GM21786 (cell line): ENCODE results near the gene EZR.
"Not testable (repeated sequence)": the region's sequence is repeated elsewhere in the genome, so short reads cannot be mapped to it uniquely, and the experiment has no call there.

Experiments
- ATAC-seq: cut with Tn5 transposase; IDR thresholded peaks from one replicate; pipeline ENCODE4 v1.9.1; 2021; ENCODE audit not compliant: unreplicated experiment

EZR gene

DNA sequence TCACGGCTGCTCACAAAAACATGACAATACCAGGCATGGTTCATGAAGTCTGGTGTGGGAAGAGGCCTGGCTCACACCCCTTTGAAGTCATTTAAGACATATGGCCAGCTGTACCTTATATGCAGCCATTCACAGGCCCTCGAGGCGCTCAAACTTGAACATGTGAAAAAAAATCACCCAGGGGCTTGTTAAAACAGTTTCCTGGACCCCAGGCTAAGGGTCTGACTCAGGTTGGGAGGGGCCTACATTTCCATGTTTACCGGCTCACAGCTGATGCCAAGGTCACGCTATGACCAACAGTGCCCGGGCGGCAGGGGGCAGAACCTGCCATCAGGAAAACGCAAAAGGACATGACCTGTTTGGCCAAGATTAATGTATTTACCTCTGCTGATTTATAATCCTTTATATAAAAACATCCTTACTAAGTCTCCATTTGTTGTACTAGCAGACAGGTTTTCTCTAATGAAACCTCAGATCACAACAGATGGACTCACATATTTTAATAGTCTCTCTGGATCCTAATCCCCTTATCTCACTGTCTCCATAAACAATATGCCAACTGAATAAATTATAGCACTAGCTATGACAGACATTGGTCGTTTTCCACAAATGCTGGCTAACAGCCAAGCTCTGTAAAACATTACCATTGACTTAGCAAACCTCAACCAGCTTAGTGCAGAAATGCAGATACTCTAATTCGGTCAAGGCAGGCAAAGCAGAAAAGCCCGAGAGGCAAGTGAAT, 19.9 kb downstream of the EZR start:
- no peak for ATAC-seq

DNA sequence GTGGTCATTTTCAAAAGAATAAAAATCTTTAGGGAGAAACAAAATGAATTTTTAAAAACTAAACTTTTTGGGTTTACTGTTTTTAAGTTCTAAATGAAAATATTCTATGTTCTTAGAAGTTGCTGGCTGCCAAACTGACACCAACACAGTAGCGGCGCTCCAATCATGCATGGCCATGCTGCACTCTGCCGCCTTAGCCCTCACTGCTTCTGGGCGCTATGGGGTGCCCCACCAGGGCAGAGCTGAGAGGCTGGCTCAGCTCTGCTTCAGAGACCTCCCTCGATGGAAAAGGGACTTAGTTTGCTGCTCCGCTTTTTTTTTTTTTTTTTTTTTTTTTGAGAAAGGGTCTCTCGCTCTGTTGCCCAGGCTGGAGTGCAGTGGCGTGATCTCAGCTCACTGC, 20.9 kb downstream of the EZR start:
- ATAC-seq, result no peak

DNA sequence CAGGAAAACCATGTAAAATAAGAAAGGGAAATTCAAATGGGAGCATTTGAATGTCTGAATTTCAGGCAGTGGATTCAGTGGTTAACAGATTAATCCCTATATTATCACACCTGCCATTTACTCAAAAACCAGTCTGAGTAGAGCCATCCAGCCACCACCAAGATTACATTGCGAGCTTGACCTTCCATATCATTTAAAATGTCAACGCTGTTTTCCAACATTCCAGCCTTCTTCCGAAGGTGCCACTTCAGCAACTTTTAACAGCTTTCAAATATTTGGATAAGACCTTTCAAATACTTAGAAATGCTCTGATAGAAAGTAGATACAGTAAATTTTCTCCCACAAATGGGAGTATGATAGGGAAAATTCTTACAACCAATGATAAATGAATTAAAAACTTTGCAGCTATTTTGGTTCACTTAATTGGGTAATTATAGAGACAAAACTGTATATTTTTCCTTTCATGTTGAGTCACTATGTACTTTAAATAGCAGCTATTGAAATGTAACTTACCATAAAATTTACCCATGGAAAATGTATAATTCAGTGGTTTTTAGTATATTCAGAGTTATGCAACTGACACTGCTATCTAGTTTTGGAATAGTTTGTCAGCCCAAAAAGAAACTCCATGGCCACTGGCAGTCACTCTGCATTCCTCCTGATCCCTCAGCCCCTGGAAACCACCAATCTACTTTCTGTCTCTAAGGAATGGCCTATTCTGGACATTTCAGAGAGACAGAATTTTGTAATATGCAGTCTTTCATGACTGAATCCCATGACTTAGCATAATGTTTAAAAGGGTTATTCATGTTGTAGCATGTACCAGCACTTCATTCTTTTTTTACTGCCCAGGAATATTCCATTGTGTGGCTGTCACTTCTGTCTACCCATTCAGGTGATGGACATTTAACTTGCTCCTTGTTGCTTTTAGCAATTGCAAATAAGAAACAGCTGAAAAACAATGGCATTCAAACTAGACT, 21.5 kb downstream of the EZR start:
- no peak for ATAC-seq

DNA sequence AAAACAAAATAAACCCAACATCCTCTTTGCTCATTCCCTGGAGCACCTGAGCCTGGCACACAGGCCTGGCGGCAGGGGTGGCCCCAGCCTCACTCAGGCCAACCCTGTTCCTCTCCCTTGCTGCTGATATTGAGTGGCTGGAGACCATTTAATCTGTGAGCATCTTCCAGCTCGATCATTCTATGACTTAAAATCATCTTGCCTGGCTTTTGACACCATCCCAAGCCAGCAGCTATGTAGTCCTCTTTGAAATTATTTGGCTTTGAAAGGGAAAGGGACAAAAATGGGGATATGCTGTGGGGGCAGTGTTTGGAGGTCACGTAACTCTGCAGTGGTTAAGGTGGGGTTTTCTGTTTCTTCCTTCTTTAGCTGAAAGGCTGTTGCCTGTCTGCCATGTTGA, 22.8 kb downstream of the EZR start:
- no peak for ATAC-seq

DNA sequence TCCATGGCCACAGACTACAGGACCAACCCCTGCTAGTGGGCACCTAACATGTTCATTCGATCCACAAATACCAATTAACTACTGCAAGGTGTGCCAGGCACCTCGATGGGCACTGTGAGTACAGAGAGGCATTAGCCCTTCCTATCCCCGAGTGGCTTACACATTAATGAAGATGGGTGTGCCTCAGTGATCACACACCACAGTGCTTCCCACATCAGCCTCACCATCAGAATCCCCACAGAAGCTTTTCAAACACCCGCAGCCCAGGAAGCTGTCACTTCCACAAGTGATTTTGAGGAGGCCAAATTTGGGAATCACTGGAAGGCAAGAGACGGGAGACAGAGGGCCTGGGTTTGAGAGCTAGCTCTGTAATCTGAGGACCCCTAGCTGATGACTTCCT, 23.7 kb downstream of the EZR start:
- ATAC-seq, result no peak

DNA sequence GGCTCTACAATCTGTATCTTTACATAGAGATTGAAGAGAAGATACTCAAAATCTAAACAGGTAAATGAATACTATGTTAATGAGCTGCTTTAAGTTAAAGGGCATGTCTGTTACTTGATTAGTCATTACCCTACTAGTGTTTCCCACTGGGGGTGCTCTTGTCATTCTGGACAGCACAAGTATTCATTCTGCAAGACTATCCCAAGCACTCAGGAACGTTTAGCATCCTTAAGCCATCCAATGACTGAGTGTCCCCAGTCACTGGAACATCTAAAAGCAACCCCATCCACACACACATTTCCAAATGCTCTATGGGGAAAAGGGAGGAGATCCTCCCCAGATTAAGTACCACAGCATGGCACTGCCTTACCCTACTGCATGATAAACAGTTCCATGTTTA, 25.7 kb downstream of the EZR start:
- peak; percentile 51 for ATAC-seq

DNA sequence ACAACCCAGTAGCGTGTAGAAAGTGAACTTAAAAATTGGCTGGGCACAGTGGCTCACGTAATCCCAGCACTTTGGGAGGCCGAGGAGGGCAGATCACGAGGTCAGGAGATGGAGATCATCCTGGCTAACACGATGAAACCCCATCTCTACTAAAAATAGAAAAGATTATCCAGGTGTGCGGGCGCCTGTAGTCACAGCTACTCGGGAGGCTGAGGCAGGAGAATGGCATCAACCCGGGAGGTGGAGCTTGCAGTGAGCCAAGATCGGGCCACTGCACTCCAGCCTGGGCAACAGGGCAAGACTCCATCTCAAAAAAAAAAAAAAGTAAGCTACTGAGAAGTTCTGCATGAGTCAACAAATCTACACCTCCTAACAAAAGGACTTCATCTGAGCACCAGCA, 26.7 kb downstream of the EZR start:
- not testable (repeated sequence) for ATAC-seq

DNA sequence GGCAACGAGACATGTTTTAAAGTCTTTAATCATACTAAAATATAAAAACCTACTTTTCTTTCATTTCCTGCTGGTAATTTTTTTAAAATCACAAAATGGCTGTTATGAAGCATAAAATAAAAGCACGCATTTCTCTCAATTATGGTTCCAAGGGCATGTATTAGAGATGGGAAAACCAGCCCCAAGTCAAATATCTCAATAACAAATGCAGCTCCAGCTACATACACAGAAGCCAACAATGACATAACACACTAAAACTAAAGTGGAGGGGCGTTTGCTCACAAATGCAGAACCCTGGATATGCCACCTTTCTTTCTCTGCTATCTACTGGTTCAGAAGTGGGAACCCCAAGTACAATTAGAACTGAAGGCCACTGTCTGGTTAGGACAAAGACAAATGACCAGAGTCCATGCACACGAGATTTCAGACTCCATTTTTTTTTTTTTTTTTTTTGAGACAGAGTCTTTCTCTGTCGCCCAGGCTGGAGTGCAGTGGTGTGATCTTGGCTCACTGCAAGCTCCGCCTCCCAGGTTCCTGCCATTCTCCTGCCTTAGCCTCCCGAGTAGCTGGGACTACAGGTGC, 27.8 kb downstream of the EZR start:
- ATAC-seq, result no peak

DNA sequence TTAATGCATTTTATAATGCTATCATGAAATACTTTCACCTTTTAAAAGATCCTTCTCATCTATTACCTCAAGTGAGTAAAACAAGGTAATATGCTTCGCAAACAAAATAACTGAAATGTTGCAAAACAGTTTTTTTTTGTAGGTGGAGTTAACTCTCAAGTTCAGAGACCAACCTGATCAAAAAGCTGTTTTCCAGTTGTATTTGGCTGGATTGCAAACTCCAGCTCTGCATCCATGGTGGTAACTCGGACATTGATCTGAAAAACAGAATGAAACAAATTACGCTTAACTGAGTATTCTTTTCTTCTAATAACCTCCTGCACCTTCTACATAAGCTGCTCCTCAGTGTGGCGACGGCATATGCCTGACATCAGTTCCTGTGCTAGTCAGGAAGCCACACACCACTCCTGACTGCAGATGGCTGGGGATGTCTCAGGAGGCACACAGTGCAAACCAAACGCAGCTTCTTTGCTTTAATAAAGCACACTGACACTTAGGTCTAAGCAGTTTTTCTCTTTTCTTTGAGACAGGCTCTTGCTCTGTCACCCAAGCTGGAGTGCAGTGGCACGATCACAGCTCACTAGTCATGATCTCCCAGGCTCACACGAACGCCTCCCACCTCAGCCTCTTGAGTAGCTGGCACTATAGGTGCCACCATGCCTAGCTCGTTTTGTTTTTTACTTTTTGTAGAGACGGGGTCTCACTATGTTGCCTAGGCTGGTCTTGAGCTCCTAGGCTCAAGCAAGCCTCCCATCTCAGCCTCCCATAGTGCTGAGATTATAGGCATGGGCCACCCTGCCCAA, 29.9 kb downstream of the EZR start:
- peak; percentile 60 for ATAC-seq

DNA sequence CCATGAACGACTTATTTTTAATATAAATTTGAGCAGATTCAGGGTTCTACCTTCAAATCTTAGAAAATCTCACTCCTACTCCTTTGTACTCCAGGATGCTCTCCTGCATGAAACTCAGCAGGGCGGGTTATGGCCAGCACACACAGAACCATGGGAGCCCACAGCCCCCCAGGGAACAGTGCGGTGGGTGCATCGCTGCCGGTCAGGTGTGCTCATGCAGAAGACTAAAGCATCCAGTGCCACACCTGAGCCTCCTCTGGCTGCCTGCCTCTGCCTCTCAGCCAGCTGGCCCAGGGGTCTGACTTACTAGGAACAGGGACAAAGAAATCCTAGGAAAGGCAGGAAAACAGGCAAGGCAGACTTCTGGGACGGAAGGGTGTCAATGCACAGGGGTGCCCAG, 31.8 kb downstream of the EZR start:
- ATAC-seq, result no peak

DNA sequence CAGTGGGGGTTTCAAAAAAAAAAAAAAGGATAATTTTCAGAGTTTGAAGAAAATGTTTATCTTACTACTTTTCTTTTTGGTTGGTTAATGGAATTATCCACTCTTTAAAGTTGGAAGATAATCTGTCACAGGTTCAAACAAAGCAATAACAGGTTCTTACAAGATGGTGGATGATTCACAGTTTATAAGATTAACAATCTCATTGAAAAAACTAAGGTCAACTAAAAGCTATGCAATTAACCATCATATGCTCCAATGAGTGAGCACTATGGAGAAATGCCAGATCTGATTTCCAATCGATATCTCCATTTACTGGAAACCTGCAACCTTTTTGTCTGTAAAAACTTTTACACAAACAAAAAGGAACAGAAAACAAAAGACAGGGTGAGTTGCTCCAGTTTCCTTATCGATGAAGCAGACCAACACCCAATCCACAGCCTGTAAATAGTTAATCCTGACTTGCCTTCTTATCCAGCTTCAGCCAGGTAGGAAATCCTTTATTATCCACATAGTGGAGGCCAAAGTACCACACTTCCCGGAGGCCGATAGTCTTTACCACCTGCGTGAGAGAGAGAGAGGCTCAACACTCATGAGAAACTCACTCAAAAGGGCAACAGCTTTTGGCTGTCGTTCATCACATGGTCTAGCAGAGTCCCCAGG, 32.4 kb downstream of the EZR start:
- no peak for ATAC-seq

DNA sequence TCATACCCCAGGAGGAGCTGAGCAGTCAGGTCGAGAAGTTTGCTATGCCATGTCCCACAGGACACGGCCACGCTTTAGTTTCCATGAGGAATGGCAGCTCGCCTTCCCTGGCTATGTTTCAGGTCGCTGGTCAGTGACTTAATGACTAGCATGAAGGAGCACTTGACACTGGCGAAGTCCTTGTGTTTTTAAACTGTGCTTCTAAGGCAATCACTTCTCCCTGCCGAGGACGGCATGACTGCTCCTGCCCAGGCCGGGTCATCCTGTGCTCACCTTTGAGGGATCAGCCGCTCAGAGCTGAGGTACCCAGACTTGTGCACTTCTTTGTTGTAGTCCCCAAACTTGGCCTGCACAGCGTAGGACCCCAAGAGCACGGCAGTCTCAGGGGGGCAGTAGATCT, 34.1 kb downstream of the EZR start:
- no peak for ATAC-seq

DNA sequence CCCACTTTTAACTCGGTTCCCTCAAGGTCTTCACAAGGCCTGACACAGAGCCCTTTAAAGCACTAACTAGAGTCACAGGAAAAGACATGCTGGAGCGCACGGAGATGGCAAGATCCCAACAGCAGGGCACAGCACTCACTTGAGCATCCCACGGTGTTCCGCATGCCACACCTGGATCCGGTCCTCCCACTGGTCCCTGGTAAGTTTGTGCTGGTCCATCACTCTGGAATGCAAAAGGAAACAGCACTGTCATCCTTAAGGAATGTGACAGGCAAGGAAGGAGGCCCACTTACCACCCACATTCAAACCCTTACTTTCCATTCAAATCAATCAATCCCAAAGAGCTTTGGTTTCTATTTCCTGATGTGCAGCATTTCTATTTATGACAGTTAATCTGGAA, 34.7 kb downstream of the EZR start:
- no peak for ATAC-seq

DNA sequence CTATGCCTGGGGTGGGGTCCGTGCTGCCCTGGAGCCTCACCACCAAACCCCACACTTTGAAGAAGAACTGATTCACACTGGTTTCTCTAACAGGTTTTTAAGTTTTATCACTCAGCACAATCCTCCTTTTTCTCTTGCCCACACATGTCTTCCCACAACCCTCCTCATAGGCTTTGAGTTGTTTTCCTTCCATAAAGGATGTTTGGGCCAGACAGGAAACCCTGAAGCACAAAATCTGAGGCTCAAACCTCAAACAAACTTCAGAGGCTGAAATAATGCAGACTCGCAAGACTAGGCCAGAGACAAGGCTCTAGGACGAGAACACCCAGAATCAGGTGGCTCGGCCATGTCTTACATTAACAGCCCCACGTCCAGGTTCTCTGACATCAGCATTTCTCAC, 35.3 kb downstream of the EZR start:
- ATAC-seq, result no peak

DNA sequence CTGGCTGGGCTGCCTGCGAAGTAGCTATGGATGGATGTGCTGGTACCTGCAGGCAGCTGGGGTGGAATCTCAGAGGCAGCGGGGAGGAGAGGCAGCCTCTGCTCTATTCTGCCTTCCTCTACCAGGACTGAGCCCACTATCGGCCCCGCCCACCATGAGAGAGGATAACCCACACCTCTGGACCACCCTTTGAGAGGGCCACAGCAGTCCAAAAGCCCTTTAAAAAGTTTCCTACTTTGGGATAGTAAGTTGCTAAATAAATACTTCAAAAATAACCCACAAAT, 36.1 kb downstream of the EZR start:
- ATAC-seq, result no peak

DNA sequence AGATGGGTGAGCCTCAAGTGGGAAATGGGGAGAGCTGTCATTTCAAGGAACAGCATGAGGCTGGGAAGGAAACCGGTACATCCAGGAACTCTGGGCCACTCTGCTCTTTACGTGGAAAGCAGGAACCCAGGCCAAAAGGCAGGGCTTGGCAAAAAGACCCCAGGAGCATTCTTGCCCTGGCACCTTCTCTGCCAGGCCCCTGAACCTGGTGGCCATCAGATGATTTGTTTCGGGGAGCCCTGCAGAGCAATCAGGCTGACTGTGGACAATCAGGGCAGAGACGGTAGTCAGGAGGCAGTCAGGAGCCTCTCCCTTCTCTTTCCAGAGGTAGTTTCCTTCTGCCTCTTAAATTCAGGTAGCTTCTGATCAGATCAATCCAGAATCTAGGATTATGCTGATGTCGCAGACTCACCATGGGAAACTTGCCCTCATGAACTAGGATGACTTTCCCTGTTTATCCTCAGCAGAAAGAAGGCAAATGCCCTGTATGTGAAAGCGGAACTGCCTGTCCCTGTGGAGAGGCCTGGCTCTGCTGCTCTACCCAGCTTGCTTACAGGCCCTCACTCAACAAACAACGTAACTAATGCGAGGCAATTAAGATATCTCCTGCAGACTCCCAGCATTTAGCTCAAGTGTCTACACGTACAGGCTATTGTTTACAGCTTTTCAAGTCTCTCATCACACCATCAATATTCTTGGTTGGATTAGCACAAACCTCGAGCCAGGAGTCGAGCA, 36.6 kb downstream of the EZR start:
- ATAC-seq, result no peak

DNA sequence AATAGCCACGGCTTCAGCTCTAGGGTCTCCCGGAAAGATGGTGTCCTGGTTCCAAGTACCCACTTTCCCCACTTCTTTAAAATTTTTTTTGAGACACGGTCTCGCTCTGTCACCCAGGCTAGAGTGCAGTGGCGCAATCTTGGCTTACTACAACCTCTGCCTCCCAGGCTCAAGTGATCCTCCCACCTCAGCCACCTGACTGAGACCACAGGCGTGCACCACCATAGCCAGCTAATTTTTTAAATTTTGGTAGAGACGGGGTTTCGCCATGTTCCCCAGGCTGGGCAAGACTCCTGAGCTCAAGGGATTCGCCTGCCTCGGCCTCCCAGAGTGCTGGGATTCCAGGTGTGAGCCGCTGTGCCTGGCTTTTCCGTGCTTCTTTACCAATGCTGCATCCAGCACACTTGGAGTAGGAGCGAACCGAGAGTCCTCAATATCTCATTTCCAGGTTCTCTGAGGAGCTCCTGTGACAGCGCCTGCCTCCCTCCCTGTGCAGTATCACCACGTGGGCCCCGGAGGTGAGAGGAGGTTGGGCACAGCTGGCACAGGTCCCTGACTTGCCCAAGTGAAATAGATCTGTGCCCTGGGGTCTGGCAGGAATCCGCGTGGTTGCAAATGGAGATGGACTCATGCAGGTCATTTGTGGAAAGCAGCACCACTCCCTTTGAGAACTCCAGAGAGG, 37.3 kb downstream of the EZR start:
- ATAC-seq, result no peak

DNA sequence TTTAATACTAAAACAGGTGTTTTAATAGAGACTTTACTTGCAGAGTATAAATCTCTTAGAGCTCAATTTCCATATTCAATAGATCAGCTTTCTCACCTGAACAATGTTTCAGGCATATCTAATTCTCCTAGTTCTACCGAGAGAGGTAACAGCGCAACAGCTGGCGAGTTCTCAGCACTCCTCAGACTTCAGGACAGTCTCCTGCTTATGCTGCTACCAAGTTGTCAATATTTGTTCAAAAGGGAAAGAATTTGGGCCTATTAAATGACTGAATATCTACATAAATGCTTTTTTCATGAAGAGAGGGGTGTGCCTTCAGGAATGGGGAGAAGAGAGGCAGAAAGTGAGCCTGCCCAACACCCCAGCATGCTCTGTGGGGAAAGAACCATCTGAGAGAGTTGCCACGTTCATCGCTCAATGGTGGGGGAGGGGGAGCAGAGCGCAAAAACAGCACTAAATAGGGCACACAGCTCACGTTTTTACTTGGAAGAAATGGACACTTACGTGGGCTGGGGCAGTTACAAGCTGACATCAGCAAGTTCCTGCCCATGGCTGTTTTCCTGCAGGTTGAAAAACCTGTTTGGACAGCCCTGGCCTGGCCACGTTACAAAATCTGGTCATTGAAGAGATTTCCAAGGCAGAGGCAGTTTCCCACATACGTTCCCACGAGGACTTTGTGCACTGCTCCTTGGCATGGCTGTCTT, 38.0 kb downstream of the EZR start:
- no peak for ATAC-seq
